ENCODE measurements around the gene MAOB. TPM values are rescaled to one million over a fixed set of nuclear protein-coding genes. Genes with fewer than 3 reads are reported as not detected.
A peak's percentile ranks its signal among the peaks of the same experiment; 100 is the strongest.

MAOB gene
- total RNA-seq, 2 donors from 2014 or later, result 24.6 to 40.6 TPM

GRCh38 chrX:43880425-43880824, 1.8 kb downstream of the MAOB start:
- Histone ChIP-seq H3K9me3 (no peaks in the 10 kb centered on the region), H3K4me1 (ENCODE audit: control insufficient read depth in 1 of 2, low read depth in 2 of 2) (no peaks in the 10 kb centered on the region), H3K27ac (peak overlapping the region in 1 of 2 donors; percentile 77), H3K27me3 (replicated peaks; ENCODE audit: insufficient read depth) (no peaks in the 10 kb centered on the region), H3K36me3 (no peaks in the 10 kb centered on the region), H3K4me3 (peak overlapping the region; percentile 67)
- ATAC-seq (ENCODE audit: insufficient number of reproducible peaks, low FRiP score, low read depth), result no peak
- TF ChIP-seq, protein P1, sequence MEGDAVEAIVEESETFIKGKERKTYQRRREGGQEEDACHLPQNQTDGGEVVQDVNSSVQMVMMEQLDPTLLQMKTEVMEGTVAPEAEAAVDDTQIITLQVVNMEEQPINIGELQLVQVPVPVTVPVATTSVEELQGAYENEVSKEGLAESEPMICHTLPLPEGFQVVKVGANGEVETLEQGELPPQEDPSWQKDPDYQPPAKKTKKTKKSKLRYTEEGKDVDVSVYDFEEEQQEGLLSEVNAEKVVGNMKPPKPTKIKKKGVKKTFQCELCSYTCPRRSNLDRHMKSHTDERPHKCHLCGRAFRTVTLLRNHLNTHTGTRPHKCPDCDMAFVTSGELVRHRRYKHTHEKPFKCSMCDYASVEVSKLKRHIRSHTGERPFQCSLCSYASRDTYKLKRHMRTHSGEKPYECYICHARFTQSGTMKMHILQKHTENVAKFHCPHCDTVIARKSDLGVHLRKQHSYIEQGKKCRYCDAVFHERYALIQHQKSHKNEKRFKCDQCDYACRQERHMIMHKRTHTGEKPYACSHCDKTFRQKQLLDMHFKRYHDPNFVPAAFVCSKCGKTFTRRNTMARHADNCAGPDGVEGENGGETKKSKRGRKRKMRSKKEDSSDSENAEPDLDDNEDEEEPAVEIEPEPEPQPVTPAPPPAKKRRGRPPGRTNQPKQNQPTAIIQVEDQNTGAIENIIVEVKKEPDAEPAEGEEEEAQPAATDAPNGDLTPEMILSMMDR (IDR thresholded peaks at IDR 0.05), result no peak
- no peak for DNase-seq (ENCODE audit: low spot score)

DNA sequence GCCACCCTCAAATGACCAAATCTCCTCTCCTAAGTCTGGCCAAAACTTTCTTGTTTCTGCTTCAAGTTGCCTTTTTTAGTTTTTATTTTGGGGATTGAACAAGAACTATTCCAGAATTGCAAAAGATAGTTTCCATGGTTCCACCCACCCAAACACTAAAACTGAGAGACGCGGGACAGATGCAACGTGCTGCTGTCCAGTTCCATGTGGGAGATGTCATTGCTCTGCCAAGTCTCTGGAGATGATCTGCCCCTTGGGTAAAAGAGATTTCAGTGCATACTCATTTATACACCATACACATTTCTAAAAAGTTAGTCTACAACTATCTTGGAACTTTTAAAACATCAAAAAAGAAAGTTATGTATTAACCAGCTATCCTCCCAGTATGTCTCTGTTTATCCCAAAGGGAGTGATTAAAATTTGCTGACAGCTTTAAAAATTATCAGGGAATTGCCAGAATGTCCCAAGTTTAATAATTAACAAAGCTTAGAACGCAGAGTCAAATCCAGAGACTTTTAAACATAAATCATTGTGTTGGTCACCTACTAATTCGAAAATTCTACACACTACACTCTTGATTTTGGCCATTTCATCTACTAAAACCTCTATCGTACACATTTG, 3.2 kb downstream of the MAOB start:
- DNase-seq (ENCODE audit: low spot score) (no peak), ATAC-seq (ENCODE audit: insufficient number of reproducible peaks, low FRiP score, low read depth) (no peak)
- TF ChIP-seq, protein P1 (IDR thresholded peaks at IDR 0.05), result no peak
- Histone ChIP-seq H3K36me3 (no peaks in the 10 kb centered on the region), H3K27ac (peak overlapping the region in 1 of 2 donors; percentile 77), H3K9me3 (no peaks in the 10 kb centered on the region), H3K4me1 (ENCODE audit: control insufficient read depth in 1 of 2, low read depth in 2 of 2) (no peaks in the 10 kb centered on the region), H3K27me3 (replicated peaks; ENCODE audit: insufficient read depth) (no peaks in the 10 kb centered on the region), H3K4me3 (no peak overlapping the region)

- no peaks in the 10 kb centered on the region for H3K27me3 ChIP-seq (replicated peaks; ENCODE audit: insufficient read depth)
- ATAC-seq (ENCODE audit: insufficient number of reproducible peaks, low FRiP score, low read depth) (no peak), DNase-seq (ENCODE audit: low spot score) (no peak)
- no peaks in the 10 kb centered on the region for H3K36me3 ChIP-seq
- H3K9me3 ChIP-seq, result no peaks in the 10 kb centered on the region
- no peak overlapping the region for H3K27ac ChIP-seq
- TF ChIP-seq, protein P1 (IDR thresholded peaks at IDR 0.05), result no peak
- no peaks in the 10 kb centered on the region for H3K4me1 ChIP-seq (ENCODE audit: control insufficient read depth in 1 of 2, low read depth in 2 of 2)
- no peak overlapping the region for H3K4me3 ChIP-seq
These were observed 5.6 kb downstream of the MAOB start for GRCh38 chrX:43876680-43877079.

DNA sequence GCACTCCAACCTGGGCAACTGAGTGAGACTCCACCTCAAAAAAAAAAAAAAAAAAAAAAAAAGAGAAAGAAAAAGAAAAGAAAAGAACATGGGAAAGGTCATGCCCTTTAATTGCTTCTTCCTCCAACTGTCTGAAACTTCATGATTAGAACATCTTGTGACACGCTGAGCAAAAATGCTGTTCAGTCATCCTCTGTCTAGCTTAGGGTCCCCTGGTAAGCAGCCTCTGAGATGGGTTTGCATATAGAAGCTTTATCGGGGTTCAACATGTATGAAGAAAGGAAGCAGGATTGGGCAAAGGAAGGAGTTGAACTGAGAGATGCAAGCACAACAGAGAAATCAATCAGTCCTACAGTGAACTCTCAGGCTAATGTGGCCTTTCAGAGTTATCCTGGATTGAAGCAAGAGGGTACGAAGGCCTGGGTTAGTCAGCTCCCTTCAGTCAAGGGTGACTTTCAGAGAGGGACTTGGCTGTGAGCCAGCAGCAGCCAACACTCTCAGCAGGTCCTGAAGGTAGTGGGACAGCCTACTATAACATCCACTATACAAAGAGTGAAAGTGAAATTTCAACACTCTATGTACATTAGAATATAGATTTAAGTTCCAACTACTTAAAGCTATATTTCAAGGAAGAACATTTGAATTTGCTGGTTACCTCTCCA, 11.4 kb downstream of the MAOB start:
- Histone ChIP-seq H3K27ac (no peak overlapping the region), H3K4me3 (no peak overlapping the region), H3K4me1 (ENCODE audit: control insufficient read depth in 1 of 2, low read depth in 2 of 2) (no peaks in the 10 kb centered on the region), H3K27me3 (replicated peaks; ENCODE audit: insufficient read depth) (no peaks in the 10 kb centered on the region), H3K9me3 (no peaks in the 10 kb centered on the region), H3K36me3 (no peaks in the 10 kb centered on the region)
- ATAC-seq (ENCODE audit: insufficient number of reproducible peaks, low FRiP score, low read depth) (no peak), DNase-seq (ENCODE audit: low spot score) (no peak)
- TF ChIP-seq, protein P1 (IDR thresholded peaks at IDR 0.05), result no peak

- no peaks in the 10 kb centered on the region for H3K36me3 ChIP-seq
- ATAC-seq (ENCODE audit: insufficient number of reproducible peaks, low FRiP score, low read depth), result no peak
These were observed 12.2 kb downstream of the MAOB start for GRCh38 chrX:43870011-43870410.

More at GRCh38 chrX:43870011-43870410, 12.2 kb downstream of the MAOB start:
- Histone ChIP-seq H3K27me3 (replicated peaks; ENCODE audit: insufficient read depth) (no peaks in the 10 kb centered on the region), H3K4me1 (ENCODE audit: control insufficient read depth in 1 of 2, low read depth in 2 of 2) (no peaks in the 10 kb centered on the region), H3K4me3 (no peak overlapping the region), H3K27ac (no peak overlapping the region), H3K9me3 (no peaks in the 10 kb centered on the region)
- TF ChIP-seq, protein P1 (IDR thresholded peaks at IDR 0.05), result no peak
- DNase-seq (ENCODE audit: low spot score), result no peak
